NCI-H187 treated with DMSO at 0.1 percent for 48 hours (cell line): ENCODE data around the gene AZGP1.
"Not testable (repeated sequence)": the region's sequence is repeated elsewhere in the genome, so short reads cannot be mapped to it uniquely, and the experiment has no call there.

Experiments used
- DNase-seq: peaks from one replicate; lab custom pipeline; 2025; lab: John Stamatoyannopoulos, UW

The AZGP1 gene

DNA sequence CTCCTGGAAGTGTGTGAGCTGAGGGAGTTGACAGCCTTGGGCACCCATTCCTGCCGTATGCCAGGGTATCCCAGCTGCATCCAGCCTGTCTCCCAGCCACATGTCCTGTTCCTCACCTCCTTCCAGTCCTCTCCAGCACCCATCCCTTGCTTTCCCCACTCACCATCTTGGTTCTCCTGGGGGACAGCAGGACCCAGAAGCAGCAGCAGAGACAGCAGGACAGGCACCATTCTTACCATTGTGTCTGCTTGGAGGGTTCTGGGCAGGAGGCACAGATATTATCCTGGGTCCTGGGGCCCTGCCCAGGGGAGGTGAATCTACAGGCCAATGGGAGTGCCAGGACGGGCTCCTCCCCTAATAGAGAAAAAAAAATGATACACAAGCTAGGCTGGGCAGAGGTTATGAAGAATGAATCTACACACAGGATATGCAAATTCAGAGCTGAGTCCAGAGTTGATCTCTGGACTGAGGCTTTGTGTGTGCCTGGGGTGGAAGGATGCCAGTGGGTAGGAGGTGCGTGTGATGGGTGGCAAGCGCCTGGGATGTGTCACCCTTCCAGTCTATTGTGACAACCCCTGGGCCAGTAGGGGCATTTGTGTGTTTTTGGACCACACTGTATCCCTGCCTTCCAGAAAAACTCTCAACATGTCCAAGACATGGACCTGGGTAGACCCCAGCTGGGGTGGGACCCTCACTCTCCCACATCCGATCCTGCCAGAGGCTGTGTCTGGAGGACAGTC, at the start of gene AZGP1:
Gene AZGP1 (minus strand): TSS at position 250 of the 740 bp plus-strand sequence. CDS start 11 bp downstream, at position 239.
- DNase-seq: no peak

DNA sequence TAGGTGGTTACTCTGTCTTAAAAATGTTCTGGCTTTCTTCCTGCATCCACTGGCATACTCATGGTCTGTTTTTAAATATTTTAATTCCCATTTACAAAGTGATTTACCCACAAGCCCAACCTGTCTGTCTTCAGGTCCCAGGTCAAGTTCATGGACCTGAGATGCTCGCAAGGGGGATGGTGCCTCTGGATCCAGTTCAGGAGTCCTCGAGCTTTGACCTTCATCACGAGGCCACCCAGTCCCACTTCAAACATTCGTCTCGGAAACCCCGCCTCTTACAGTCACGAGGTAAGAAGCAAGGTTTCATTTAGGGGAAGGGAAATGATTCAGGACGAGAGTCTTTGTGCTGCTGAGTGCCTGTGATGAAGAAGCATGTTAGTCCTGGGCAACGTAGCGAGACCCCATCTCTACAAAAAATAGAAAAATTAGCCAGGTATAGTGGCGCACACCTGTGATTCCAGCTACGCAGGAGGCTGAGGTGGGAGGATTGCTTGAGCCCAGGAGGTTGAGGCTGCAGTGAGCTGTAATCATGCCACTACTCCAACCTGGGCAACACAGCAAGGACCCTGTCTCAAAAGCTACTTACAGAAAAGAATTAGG, 48.3 kb upstream of the AZGP1 start:
- DNase-seq: no peak

DNA sequence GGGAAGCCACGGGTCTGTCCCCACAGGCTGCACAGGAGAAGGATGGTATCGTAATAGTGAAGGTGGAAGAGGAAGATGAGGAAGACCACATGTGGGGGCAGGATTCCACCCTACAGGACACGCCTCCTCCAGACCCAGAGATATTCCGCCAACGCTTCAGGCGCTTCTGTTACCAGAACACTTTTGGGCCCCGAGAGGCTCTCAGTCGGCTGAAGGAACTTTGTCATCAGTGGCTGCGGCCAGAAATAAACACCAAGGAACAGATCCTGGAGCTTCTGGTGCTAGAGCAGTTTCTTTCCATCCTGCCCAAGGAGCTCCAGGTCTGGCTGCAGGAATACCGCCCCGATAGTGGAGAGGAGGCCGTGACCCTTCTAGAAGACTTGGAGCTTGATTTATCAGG, 47.7 kb upstream of the AZGP1 start:
- DNase-seq: no peak

DNA sequence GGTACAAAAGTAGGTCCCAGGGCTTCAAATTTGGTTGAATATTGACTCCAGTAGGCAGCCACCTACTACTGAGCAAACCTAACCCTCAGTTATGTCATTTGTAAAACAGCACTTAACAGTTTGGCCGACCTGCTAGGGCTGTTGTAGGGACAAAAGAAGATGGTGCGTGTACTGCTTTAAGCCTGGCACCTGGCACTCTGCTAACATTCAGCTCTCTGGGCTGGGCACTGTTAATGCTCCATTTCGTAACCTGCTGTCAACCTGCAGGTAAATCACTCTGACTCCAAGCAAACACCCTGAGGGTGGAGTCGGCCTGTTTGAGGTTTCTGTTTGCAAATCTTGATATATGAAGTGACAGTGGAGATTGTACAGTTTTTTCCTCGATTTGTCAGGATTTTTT, 46.8 kb upstream of the AZGP1 start:
- no peak for DNase-seq

DNA sequence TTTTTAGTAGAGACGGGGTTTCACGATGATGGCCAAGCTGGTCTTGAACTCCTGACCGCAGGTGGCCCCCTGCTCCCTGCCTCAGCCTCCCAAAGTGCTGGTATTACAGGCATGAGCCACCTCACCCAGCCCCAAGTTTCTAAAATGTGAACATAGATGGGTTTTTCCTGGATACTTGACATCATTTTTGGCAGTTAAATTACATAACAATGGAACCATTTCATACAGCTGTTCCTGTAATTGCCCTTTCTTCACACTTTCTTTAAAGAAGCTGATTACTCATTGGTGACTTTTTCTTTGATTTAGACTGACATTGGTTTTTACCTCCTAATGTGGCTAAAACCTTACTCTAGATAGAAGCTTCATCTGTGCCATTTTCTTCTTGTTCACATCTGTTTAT, 45.5 kb upstream of the AZGP1 start:
- DNase-seq: no peak

DNA sequence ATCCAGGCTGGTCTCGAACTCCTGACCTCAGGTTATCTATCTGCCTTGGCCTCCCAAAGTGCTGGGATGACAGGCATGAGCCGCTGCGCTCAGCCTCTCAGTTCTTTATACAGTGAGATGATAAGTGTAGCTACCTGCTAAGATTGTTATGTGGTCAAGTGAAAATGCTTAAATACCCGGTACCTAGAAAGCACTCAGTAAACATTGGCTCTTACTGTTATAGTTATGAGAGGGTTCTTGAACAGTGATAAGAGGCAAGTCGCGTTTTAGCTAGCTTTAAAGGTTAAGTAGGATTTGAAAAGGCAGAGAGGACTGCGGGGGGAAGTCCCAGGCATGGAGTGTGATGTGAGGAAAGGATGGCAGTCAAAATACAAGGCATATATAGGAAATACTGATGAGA, 44.1 kb upstream of the AZGP1 start:
- peak; percentile 45 for DNase-seq

DNA sequence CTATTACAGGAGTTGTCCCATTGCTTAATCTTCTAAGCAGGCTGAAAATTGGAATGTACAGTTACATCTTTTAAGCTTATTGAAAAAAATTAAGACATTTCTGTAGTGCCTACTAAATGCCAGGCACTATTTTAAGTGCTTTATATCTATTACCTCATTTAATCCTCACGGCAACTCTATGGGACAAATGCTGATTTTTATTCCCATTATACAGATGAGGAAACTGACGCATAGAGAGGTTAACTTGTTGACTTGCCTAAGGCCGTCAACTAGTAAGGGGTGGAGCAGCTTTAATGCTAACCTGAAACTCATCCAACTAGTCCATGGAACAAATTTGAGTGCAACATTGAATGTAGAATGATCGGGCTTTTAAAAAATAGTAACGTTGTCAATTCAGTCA, 42.0 kb upstream of the AZGP1 start:
- no peak for DNase-seq

DNA sequence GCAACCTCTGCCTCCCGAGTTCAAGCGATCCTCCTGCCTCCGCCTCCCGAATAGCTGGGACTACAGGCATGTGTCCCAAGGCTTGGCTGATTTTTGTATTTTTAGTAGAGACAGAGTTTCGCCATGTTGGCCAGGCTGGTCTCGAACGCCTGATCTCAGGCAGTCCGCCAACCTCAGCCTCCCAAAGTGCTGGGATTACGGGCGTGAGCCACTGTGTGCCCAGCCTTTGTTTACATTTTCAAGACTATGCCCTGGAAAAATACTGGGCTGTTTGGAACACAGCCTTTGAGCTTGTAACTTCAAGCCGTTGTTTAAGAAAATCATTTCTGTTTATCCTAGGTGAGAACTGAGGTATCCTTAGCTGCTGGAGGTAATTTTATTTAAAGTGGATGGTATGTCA, 41.5 kb upstream of the AZGP1 start:
- DNase-seq: no peak

DNA sequence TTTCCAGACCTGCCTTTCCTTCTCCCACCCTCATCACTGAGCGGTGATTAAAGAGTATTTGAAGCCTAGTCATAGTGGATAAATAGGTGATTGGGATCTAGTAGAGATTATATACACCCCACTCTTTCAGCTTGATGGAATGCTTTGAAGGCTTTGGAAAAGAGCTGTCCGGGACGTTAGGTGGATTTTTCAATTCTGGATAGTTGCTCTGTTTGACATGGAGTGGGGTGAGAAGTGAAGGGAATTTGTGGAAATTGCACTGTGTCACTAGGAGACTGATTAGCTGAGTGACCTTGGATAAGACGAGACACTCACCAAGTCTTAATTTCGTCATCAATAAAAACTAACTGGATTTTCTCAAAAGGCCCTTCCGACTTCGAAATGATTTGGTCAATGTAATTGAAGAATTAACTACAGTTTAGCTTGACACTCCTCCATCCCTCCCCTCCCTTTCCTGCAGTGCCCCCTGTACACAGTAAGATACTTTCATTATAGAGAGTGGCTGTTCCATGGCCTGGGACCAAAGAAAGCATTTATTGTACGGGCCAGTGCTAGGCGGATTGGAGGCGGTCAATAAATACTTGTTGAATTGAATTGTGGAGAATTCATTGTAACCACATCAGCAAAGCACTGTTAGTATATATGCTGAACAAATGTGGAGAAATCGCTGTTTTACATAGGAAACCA, 40.5 kb upstream of the AZGP1 start:
- DNase-seq: no peak

DNA sequence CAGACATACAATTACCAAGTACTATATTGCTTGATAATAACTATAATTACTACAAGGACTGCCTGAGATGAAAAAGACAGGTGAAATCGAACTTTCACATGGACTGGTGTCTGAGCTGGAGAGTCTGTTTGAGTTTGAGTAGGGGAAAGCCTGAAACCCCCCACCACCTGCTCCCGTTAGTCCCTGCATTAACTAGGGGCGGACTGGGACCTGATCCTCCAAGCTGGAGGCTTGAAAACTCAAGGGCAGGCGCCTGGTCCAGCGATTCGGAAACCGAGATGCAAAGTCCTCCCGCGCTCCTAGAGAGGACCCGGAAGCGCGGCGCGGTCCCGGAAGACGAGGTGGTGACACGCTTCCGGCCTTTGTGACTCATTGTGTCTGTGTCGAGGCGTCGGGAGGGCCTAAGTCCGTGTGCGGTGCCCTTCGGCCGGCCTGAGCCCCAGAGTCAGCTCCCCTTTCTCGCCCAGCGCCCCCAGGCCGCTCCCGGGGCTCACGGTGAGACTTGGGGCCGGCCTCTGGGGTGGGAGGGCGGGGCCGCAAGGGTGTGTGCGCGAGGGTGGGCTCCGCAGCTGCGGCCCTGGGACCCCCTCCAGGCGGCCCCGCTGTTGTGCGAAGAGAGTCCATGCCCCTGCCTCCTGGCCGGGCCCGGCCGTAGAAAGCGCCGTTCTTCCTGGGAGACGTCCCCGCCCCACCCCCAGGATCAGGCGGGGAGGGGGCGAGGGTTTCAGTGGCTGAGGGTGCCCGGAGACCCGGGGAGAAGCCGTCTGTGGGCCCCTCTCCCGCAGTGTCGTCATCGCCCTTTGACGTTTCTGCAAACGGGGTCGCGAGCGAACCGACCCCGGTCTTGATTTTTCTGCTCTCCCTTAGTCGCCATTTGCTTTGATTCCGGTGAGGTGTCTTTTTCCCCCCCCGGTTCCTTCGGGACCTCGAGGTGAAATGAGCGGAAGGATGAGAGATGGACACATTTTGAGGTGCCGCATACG, 39.7 kb upstream of the AZGP1 start, which contains the start of gene ZKSCAN1:
Gene ZKSCAN1 (plus strand): TSS at position 365 of the 983 bp plus-strand sequence. CDS start 7,911 bp downstream, outside the sequence.
- peak; percentile 41 for DNase-seq

DNA sequence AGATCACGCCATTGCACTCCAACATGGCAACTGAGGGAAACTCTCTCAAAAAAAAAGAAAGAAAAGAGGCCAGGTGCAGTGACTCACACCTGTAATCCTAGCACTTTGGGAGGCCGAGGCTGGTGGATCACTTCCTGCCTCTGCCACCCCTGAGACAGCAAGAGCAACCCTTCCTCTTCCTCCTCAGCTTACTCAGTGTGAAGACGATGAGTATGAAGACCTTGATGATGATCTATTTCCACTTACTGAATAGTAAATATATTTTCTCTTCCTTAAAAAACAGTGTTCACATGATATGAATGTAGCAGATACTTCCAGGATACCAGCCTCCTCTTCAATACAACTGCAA, 37.5 kb upstream of the AZGP1 start:
- DNase-seq: no peak

DNA sequence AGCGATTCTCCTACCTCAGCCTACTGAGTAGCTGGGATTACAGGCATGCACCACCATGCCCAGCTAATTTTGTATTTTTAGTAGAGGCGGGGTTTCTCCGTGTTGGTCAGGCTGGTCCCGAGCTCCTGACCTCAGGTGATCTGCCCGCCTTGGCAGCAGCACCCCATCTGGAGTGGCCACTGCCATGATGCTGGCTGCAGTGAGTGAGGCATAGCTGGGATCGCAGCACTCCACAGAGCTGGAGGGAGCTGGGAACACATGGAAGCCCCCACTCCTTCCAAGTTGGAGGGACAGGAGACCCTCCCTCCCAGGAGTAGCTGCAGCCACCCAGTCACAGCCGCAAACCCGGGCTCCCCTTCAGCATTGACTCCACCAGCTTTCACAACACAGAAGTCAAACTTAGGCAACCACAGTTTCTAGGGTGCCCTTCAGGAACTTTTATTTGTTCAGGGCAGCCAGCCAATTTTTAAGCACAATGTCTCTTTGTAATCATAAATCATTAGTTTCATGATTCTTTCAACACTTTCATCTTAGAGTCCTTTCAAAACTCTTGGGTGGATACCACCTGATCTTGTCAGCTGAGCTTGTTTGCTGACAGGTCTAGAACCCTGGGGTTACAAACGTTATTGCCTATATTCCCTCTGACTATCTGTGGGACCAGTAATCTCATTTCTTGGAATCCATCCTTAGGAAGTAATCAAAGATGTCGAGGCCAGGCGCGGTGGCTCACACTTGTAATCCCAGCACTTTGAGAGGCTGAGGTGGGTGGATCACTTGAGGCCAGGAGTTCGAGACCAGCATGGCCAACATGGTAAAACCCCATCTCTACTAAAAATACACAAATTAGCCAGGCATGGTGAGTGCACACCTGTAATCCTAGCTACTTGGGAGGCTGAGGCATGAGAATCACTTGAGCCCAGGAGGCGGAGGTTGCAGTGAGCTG, 36.8 kb upstream of the AZGP1 start:
- not testable (repeated sequence) for DNase-seq

DNA sequence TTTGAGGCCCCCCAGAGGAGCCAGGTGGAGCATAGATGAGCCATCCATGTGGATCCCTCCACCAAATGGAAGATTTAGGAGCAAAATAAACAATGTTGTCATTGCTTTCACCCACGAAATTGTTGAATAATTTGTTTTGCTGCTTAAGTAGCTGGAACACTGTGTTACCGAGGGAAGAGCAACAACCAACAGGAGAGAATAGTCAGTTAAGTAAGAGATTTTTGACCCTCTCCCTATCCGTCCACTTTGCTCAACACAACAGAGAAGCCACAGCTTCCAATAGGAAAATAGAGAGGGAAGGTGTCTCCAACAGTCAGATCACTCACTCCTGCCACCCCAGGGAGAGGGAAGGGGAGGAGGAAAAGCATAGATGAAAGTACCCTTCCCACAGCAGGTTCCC, 35.7 kb upstream of the AZGP1 start:
- no peak for DNase-seq

DNA sequence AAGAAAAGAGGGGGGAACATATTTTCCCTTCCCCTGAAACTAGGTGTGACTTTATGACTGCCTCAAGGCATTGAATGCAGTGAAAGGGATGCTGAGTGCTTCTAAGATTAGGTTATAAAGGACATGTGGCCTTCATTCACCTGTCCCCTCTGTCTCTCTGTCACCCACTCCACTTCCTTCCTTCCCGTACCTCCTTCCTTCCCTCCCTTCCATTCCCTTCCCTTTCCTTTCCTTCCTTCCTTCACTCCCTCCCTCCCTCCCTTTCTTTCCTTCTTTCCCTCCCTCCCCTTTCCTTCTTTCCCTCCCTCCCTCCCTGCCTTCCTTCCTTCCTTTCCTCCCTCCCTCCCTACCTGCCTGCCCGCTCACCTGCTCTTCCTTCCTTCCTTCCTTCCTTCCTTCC, 35.1 kb upstream of the AZGP1 start:
- DNase-seq: no peak

DNA sequence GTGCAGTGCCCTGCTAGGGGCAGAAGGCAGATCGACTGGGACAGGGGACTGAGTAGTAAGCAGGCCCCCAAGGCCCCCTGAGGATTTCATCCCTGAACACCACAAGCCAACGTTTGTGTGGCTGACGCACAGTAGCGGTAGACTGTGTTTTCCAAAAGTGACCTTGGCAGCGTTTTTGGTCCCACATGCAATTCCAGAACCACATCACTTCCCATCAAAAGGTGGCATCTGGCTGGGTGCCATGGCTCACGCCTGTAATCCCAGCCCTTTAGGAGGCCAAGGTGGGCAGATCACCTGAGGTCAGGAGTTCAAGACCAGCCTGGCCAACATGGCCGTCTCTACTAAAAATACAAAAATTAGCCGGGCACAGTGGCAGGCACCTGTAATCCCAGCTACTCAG, 34.1 kb upstream of the AZGP1 start:
- DNase-seq: not testable (repeated sequence)

DNA sequence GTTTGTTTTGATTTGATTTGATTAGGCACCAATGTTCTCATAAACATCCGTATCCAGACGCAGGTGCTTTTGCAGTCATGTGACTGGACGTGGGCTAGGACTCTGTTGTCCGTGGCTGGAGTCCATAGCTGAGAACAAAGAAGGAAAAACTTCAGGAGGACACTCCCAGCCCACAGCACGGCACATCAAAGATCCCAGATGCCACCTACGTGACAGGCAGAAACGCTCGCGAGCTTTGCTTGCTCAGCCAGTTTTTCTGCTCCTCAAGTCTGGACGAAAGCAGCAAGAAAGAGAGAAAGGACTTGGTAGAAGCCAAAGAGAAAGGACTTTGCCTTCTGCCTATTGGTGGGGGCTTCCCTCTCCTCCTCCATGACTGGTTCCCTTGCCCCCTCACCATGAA, 32.7 kb upstream of the AZGP1 start:
- no peak for DNase-seq

DNA sequence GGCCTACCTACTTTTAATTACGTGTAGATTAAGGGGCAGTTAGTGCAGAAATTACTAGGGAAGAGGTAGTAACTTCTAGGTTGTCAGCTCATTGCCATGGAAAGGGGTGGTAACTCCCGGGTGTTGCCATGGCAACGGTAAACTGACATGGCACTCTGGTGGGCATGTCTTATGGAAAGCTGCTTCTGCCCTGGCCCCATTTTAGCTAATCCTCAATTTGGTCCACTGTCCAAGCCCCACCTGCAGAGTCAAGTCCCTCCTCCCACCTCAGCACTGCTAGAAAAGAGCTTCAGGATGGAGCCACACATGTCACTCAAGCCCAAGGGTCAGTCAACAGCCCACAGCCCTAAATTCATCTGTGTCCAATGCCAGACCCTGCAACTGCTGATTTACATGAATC, 32.1 kb upstream of the AZGP1 start:
- DNase-seq: no peak

DNA sequence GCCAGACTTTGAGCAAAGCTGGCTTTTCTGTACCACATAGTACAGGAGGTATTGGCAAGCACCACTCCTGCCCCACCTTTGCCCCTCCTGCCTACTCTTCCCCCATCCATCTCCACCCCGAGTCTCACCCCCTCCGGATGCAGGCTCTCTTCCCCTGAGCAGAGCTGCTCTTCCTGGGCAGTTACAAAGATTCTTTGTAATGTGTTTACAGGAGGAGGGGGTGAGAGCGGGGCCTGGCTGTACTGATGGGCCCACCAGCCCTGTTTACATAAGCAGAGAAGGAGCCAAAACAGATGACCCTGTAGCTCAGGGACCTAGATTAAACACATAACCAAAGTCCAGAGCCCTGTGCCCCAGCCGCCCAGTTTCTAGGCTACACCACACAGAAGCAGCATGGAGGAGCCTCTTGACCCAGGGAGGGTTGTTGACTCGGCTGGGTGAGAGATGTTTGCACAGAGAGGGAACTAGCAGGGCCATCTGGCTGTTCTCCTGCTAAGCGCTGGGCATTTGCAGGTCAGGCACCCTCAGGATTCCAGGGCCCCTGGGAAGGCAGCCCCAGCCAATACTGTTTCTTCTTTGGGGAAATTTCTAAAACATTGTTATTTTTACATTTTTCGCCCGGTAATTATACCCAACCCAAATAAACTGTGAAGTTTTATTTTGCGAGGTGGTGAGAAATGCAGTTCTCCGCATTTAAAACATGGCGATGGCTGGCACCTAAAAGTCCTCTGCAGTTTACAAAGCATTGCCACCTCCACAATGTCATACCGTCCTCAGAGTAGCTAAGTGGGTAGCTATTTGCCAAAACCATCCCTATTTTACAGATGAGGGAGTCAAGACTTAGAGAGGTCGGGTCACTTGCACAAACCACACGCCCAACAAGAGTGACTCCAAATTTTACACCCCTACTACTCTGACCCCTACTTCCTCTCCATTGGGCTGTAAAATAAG, 28.2 kb upstream of the AZGP1 start:
- no peak for DNase-seq

DNA sequence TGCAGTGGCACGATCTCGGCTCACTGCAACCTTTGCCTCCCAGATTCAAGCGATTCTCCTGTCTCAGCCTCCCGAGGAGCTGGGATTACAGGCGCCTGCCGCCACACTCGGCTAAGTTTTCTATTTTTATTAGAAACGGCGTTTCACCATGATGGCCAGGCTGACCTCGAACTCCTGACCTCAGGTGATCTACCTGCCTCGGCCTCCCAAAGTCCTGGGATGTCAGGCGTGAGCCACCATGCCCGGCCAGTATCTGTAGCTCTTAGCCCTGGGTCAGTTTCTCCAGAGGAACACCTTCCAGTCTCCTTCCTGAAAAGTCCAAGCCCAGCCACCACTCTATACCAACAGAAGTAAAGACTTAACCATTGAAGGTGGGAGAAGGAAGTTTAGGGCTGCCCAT, 24.4 kb upstream of the AZGP1 start:
- no peak for DNase-seq
